ENCODE results near the gene TMPRSS11F. TPM values are rescaled to one million over a fixed set of nuclear protein-coding genes. Genes with fewer than 3 reads are reported as not detected.
"Not testable (repeated sequence)": the region's sequence is repeated elsewhere in the genome, so short reads cannot be mapped to it uniquely, and the experiment has no call there.

Gene TMPRSS11F
- total RNA-seq, 1 experiment from 2014 or later = not detected

DNA sequence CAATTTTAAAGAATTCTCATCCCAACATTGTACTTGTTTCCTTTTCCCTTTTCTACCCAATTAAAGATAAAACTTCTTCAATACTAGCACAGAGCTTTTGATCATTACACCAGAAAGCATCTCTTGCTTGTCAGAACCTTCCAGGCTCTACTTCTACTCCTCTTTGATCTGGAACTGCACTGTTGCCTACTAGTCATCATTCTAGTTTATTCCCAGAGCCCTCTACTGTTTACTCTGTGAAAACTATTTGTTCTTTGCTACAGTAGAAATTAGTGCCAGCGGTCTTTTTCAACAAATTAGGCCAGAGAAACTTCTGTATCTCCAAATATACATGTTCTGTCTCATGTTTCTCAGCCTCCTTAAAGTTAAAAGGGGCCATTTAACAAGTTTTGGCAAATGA, 46.8 kb upstream of the TMPRSS11F start:
- no peaks in the 10 kb centered on the region for H3K4me1 ChIP-seq (ENCODE audit: control insufficient read depth, insufficient read depth, low read length)
- H3K4me3 ChIP-seq (ENCODE audit: low read depth in 2 of 2, low read length in 2 of 2) = no peak overlapping the region
- intact Hi-C loops (cut with micrococcal nuclease; ENCODE audit: unreplicated experiment) (loop anchor here (5.0 kb wide), 2 partner anchors 304 to 629 kb away; partner anchors contain the start of gene CENPC), in situ Hi-C loops (cut with HindIII; ENCODE audit: low pct_unique_long_range_greater_than_20kb, low sequenced_read_pairs) (no loop called here)
- CTCF ChIA-PET = no interaction called here
- H3K27me3 ChIP-seq (ENCODE audit: control insufficient read depth, insufficient read depth, low read length) = no peaks in the 10 kb centered on the region
- H3K27ac ChIP-seq (ENCODE audit: low read length) = no peak overlapping the region
- no peak for ATAC-seq
- no peaks in the 10 kb centered on the region for H3K36me3 ChIP-seq (ENCODE audit: control insufficient read depth, insufficient read depth, low read length)
- BruUV-seq (replicated peaks) = no TSS peak
- POLR2A ChIA-PET = no interaction called here
- TF ChIP-seq REST (IDR thresholded peaks at IDR 0.05; ENCODE audit: insufficient read depth in 1 of 2, low read depth in 2 of 2, low read length in 1 of 2) = no peak
- TF ChIP-seq, protein P1, sequence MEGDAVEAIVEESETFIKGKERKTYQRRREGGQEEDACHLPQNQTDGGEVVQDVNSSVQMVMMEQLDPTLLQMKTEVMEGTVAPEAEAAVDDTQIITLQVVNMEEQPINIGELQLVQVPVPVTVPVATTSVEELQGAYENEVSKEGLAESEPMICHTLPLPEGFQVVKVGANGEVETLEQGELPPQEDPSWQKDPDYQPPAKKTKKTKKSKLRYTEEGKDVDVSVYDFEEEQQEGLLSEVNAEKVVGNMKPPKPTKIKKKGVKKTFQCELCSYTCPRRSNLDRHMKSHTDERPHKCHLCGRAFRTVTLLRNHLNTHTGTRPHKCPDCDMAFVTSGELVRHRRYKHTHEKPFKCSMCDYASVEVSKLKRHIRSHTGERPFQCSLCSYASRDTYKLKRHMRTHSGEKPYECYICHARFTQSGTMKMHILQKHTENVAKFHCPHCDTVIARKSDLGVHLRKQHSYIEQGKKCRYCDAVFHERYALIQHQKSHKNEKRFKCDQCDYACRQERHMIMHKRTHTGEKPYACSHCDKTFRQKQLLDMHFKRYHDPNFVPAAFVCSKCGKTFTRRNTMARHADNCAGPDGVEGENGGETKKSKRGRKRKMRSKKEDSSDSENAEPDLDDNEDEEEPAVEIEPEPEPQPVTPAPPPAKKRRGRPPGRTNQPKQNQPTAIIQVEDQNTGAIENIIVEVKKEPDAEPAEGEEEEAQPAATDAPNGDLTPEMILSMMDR (IDR thresholded peaks at IDR 0.05) = no peak
- no peak for TF ChIP-seq TCF7L2 (IDR thresholded peaks at IDR 0.05; ENCODE audit: low read depth, low read length)
- no peak for TF ChIP-seq SIN3A (IDR thresholded peaks at IDR 0.05; ENCODE audit: borderline replicate concordance, insufficient read depth, low read depth, low read length)
- TF ChIP-seq POLR2AphosphoS5 (IDR thresholded peaks at IDR 0.05; ENCODE audit: low read depth, low read length) = no peak
- no peaks in the 10 kb centered on the region for H3K9me3 ChIP-seq (ENCODE audit: control insufficient read depth, insufficient read depth, low read depth, low read length)
- DNase-seq (ENCODE audit: low read depth, low spot score) = no peak

- no peak overlapping the region for H3K4me3 ChIP-seq (ENCODE audit: low read depth in 2 of 2, low read length in 2 of 2)
- peak; percentile 25 for DNase-seq (ENCODE audit: low read depth, low spot score)
- no peaks in the 10 kb centered on the region for H3K36me3 ChIP-seq (ENCODE audit: control insufficient read depth, insufficient read depth, low read length)
- TF ChIP-seq, protein P1 (IDR thresholded peaks at IDR 0.05) = peak; percentile 56; the same call in 1 of the 2 replicates
- no peak for TF ChIP-seq SIN3A (IDR thresholded peaks at IDR 0.05; ENCODE audit: borderline replicate concordance, insufficient read depth, low read depth, low read length)
- in situ Hi-C loops (cut with HindIII; ENCODE audit: low pct_unique_long_range_greater_than_20kb, low sequenced_read_pairs) (no loop called here), intact Hi-C loops (cut with micrococcal nuclease; ENCODE audit: unreplicated experiment) (loop anchor here (2.0 to 5.0 kb wide), 3 partner anchors 187 to 628 kb away; partner anchors contain the start of gene CENPC)
- no peaks in the 10 kb centered on the region for H3K4me1 ChIP-seq (ENCODE audit: control insufficient read depth, insufficient read depth, low read length)
- ChIA-PET CTCF (no interaction called here), POLR2A (no interaction called here)
- 0 out of 2 replicates have a peak, but pooled peaks have one; percentile 65 for ATAC-seq
- no peak overlapping the region for H3K27ac ChIP-seq (ENCODE audit: low read length)
- BruUV-seq (replicated peaks) = no TSS peak
- no peaks in the 10 kb centered on the region for H3K9me3 ChIP-seq (ENCODE audit: control insufficient read depth, insufficient read depth, low read depth, low read length)
- H3K27me3 ChIP-seq (ENCODE audit: control insufficient read depth, insufficient read depth, low read length) = no peaks in the 10 kb centered on the region
Measured at GRCh38 chr4:68175562-68176155, 46.0 kb upstream of the TMPRSS11F start.

DNA sequence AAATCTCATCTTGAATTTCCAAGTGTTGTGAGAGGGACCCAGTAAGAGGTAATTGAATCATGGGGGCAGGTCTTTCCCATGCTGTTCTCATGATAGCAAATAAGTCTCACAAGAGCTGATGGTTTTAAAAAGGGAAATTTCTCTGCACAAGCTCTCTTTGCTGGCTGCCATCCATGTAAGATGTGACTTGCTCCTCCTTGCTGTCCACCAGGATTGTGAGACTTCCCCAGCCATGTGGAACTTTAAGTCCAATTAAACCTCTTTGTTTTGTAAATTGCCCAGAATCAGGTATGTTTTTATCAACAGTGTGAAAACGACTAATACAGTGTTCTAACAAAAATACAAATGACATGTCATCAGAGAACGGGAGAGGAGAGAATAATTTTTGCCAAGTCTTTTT, 44.7 kb upstream of the TMPRSS11F start:
- H3K9me3 ChIP-seq (ENCODE audit: control insufficient read depth, insufficient read depth, low read depth, low read length); H3K36me3 ChIP-seq (ENCODE audit: control insufficient read depth, insufficient read depth, low read length); in situ Hi-C loops (cut with HindIII; ENCODE audit: low pct_unique_long_range_greater_than_20kb, low sequenced_read_pairs); CTCF ChIA-PET; ATAC-seq; H3K4me3 ChIP-seq (ENCODE audit: low read depth in 2 of 2, low read length in 2 of 2); POLR2A ChIA-PET; H3K4me1 ChIP-seq (ENCODE audit: control insufficient read depth, insufficient read depth, low read length); H3K27me3 ChIP-seq (ENCODE audit: control insufficient read depth, insufficient read depth, low read length); DNase-seq (ENCODE audit: low read depth, low spot score); H3K27ac ChIP-seq (ENCODE audit: low read length); BruUV-seq (replicated peaks): not testable (repeated sequence)
- intact Hi-C loops (cut with micrococcal nuclease; ENCODE audit: unreplicated experiment) = loop anchor here (2.0 kb wide), 1 partner anchor 186 kb away; no protein-coding TSS in a partner anchor

DNA sequence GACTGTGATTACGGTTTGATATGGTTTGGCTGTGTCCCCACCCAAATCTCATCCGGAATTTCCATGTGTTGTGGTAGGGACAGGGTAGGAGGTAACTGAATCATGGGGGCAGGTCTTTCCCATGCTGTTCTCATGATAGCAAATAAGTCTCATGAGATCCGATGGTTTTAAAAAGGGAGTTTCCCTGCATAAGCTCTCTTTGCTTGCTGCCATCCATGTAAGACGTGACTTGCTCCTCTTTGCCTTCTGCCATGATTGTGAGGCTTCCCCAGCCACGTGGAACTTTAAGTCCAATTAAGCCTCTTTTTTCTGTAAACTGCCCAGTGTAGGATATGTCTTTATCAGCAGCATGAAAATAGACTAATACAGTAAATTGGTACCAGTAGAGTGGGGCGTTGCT, 42.5 kb upstream of the TMPRSS11F start:
- H3K36me3 ChIP-seq (ENCODE audit: control insufficient read depth, insufficient read depth, low read length); ATAC-seq; intact Hi-C loops (cut with micrococcal nuclease; ENCODE audit: unreplicated experiment); H3K9me3 ChIP-seq (ENCODE audit: control insufficient read depth, insufficient read depth, low read depth, low read length); in situ Hi-C loops (cut with HindIII; ENCODE audit: low pct_unique_long_range_greater_than_20kb, low sequenced_read_pairs); H3K4me3 ChIP-seq (ENCODE audit: low read depth in 2 of 2, low read length in 2 of 2); DNase-seq (ENCODE audit: low read depth, low spot score); H3K27ac ChIP-seq (ENCODE audit: low read length); H3K4me1 ChIP-seq (ENCODE audit: control insufficient read depth, insufficient read depth, low read length); POLR2A ChIA-PET; BruUV-seq (replicated peaks); CTCF ChIA-PET; H3K27me3 ChIP-seq (ENCODE audit: control insufficient read depth, insufficient read depth, low read length): not testable (repeated sequence)
